HK-2 (cell line): ENCODE measurements around the gene UNC5C.

Experiments
- DNase-seq: peaks from one replicate; pipeline ENCODE4 v3.0.0-alpha.2; 2018; ENCODE audit not compliant: unreplicated experiment

The UNC5C gene

GRCh38 chr4:95466791-95467190 is 82.0 kb downstream of the UNC5C start:
- no peak for DNase-seq

GRCh38 chr4:95465010-95465409 is 83.8 kb downstream of the UNC5C start:
- no peak for DNase-seq

- no peak for DNase-seq
These were observed 85.9 kb downstream of the UNC5C start for GRCh38 chr4:95462921-95463320.

GRCh38 chr4:95457353-95457752 is 91.4 kb downstream of the UNC5C start:
- DNase-seq: no peak

GRCh38 chr4:95450294-95450693 is 98.5 kb downstream of the UNC5C start:
- DNase-seq: no peak

- no peak for DNase-seq
These were observed 102.6 kb downstream of the UNC5C start for GRCh38 chr4:95446173-95446572.

- no peak for DNase-seq
These were observed 103.5 kb downstream of the UNC5C start for GRCh38 chr4:95445251-95445650.

- no peak for DNase-seq
These were observed 104.0 kb downstream of the UNC5C start for GRCh38 chr4:95444812-95445211.

- DNase-seq: no peak
These were observed 108.9 kb downstream of the UNC5C start for GRCh38 chr4:95439896-95440295.

- DNase-seq: no peak
These were observed 109.7 kb downstream of the UNC5C start for GRCh38 chr4:95439071-95439470.

GRCh38 chr4:95432466-95432865 is 116.3 kb downstream of the UNC5C start:
- no peak for DNase-seq

GRCh38 chr4:95431678-95432077 is 117.1 kb downstream of the UNC5C start:
- DNase-seq: no peak

- DNase-seq: no peak
These were observed 119.4 kb downstream of the UNC5C start for GRCh38 chr4:95429416-95429815.

- DNase-seq: no peak
These were observed 120.3 kb downstream of the UNC5C start for GRCh38 chr4:95428291-95429070.

- DNase-seq: no peak
These were observed 122.3 kb downstream of the UNC5C start for GRCh38 chr4:95426455-95426854.

- no peak for DNase-seq
These were observed 126.3 kb downstream of the UNC5C start for GRCh38 chr4:95422436-95422835.

GRCh38 chr4:95421869-95422268 is 126.9 kb downstream of the UNC5C start:
- DNase-seq: no peak

- no peak for DNase-seq
These were observed 131.2 kb downstream of the UNC5C start for GRCh38 chr4:95417531-95417930.

GRCh38 chr4:95415346-95415771 is 133.4 kb downstream of the UNC5C start:
- no peak for DNase-seq

- DNase-seq: no peak
These were observed 137.2 kb downstream of the UNC5C start for GRCh38 chr4:95411371-95412088.

- no peak for DNase-seq
These were observed 138.3 kb downstream of the UNC5C start for GRCh38 chr4:95410387-95410977.

GRCh38 chr4:95409750-95410149 is 139.0 kb downstream of the UNC5C start:
- DNase-seq: no peak

- no peak for DNase-seq
These were observed 139.6 kb downstream of the UNC5C start for GRCh38 chr4:95409127-95409526.
